Neural cell (in vitro differentiated cells): ENCODE measurements around the gene PRKG1. TPM values are rescaled to one million over a fixed set of nuclear protein-coding genes. Genes with fewer than 3 reads are reported as not detected.

Experiments
- H2AFZ ChIP-seq: fragments of 200-600, 300-800 bp; sonication (generic), shearing (Covaris generic); 2 replicates; pipeline ENCODE4 v1.6.0; 2014; ENCODE audit warnings: low read depth, mild to moderate bottlenecking, antibody characterized with exemption, low read length, moderate library complexity
- H3F3A ChIP-seq: fragments of 200-600 bp; shearing (Covaris generic); 2 replicates; pipeline ENCODE4 v1.6.1; 2016; ENCODE audit warnings: mild to moderate bottlenecking, moderate library complexity, mixed read lengths, antibody characterized with exemption, low read length; ENCODE audit not compliant: insufficient read depth, poor library complexity, severe bottlenecking
- H3K27ac ChIP-seq: fragments of 200-600, 300-800 bp; sonication (generic), shearing (Covaris generic); 2 replicates; pipeline ENCODE4 v1.5.1; 2014; ENCODE audit warnings: mild to moderate bottlenecking, low read length, moderate library complexity
- H3K27me3 ChIP-seq: fragments of 300-800, 200-600 bp; sonication (generic), shearing (Covaris generic); 2 replicates; pipeline ENCODE4 v1.6.0; 2014; ENCODE audit warnings: mild to moderate bottlenecking, low read depth, low read length, moderate library complexity; ENCODE audit not compliant: insufficient read depth
- H3K36me3 ChIP-seq: fragments of 300-800, 200-600 bp; sonication (generic), shearing (Covaris generic); 2 replicates; pipeline ENCODE4 v1.5.1; 2014; ENCODE audit warnings: mild to moderate bottlenecking, antibody characterized with exemption, low read length, moderate library complexity; ENCODE audit not compliant: insufficient read depth
- H3K4me2 ChIP-seq: fragments of 300-800, 200-600 bp; sonication (generic), shearing (Covaris generic); 2 replicates; pipeline ENCODE4 v1.6.0; 2014; ENCODE audit warnings: mild to moderate bottlenecking, low read length
- H3K4me3 ChIP-seq: fragments of 300-800, 200-600 bp; sonication (generic), shearing (Covaris generic); 2 replicates; pipeline ENCODE4 v1.5.1; 2014; ENCODE audit warnings: mild to moderate bottlenecking, low read length, moderate library complexity
- H3K79me2 ChIP-seq: fragments of 200-600 bp; shearing (Covaris generic); replicated peaks from 2 replicates; pipeline ENCODE4 v1.6.0; 2014; ENCODE audit warnings: mild to moderate bottlenecking, low read length, moderate library complexity; ENCODE audit not compliant: insufficient read depth
- H3K9ac ChIP-seq: fragments of 300-800, 200-600 bp; sonication (generic), shearing (Covaris generic); 2 replicates; pipeline ENCODE4 v1.6.1; 2016; ENCODE audit warnings: mild to moderate bottlenecking, low read length, mixed read lengths
- H3K9me2 ChIP-seq: fragments of 200-600 bp; shearing (Covaris generic); 2 replicates; pipeline ENCODE4 v1.6.1; 2016; ENCODE audit warnings: mild to moderate bottlenecking, low read length, mixed read lengths; ENCODE audit not compliant: insufficient read depth
- H3K9me3 ChIP-seq: fragments of 200-600, 300-800 bp; sonication (generic), shearing (Covaris generic); 2 replicates; pipeline ENCODE4 v1.6.1; 2016; ENCODE audit warnings: mild to moderate bottlenecking, mixed run types, low read length, moderate library complexity, mixed read lengths
- H4K20me1 ChIP-seq: fragments of 200-600 bp; shearing (Covaris generic); 2 replicates; pipeline ENCODE4 v1.6.1; 2016; ENCODE audit warnings: mild to moderate bottlenecking, mixed run types; ENCODE audit not compliant: insufficient read depth
- EP300 ChIP-seq: fragments of 450-650 bp; conservative IDR thresholded peaks from 2 replicates; pipeline ENCODE4 v1.6.1; 2014; ENCODE audit warnings: antibody characterized with exemption, mild to moderate bottlenecking, moderate library complexity; ENCODE audit not compliant: poor library complexity, severe bottlenecking
- EZH2 ChIP-seq: fragments of 200-600, 300-800 bp; shearing (Covaris generic), sonication (generic); IDR thresholded peaks from 2 replicates; pipeline ENCODE4 v1.6.1; 2014; ENCODE audit warnings: antibody characterized with exemption, low read length, borderline replicate concordance, mild to moderate bottlenecking; ENCODE audit not compliant: insufficient read depth, poor library complexity, severe bottlenecking
- MXI1 ChIP-seq: fragments of 450-650 bp; conservative IDR thresholded peaks from 2 replicates; pipeline ENCODE4 v1.6.1; 2014; ENCODE audit warnings: antibody characterized with exemption, mild to moderate bottlenecking; ENCODE audit not compliant: poor library complexity, severe bottlenecking
- POLR2AphosphoS5 ChIP-seq: IDR thresholded peaks from 2 replicates; pipeline ENCODE4 v1.6.1; 2012
- RAD21 ChIP-seq: fragments of 450-650 bp; conservative IDR thresholded peaks from 2 replicates; pipeline ENCODE4 v1.6.1; 2014; ENCODE audit warnings: antibody characterized with exemption, mild to moderate bottlenecking, moderate library complexity
- SMC3 ChIP-seq: fragments of 450-650 bp; conservative IDR thresholded peaks from 2 replicates; pipeline ENCODE4 v1.6.1; 2014; ENCODE audit warnings: antibody characterized with exemption, mild to moderate bottlenecking, moderate library complexity; ENCODE audit not compliant: poor library complexity
- TAF1 ChIP-seq: IDR thresholded peaks from 2 replicates; pipeline ENCODE4 v1.6.1; 2012; ENCODE audit warnings: low read depth
- polyA plus RNA-seq: library from polyadenylated mRNA; depleted of rRNA; stranded (reverse); fragments of >200 nt; gene quantifications from 2 replicates; pipeline ENCODE4 v1.2.3, GENCODE V29; 2014
- TF ChIP-seq, protein P1 (sequence below): IDR thresholded peaks from 2 replicates; pipeline ENCODE4 v1.6.1; 2012; ENCODE audit warnings: borderline replicate concordance
- TF ChIP-seq, protein P2 (sequence below): fragments of 450-650 bp; IDR thresholded peaks from 2 replicates; pipeline ENCODE4 v1.5.1; 2014; ENCODE audit warnings: antibody characterized with exemption, mild to moderate bottlenecking, moderate library complexity; ENCODE audit not compliant: poor library complexity, severe bottlenecking

PRKG1 gene
- polyA plus RNA-seq, 1 donor from 2014 or later, result 2.2 TPM

DNA sequence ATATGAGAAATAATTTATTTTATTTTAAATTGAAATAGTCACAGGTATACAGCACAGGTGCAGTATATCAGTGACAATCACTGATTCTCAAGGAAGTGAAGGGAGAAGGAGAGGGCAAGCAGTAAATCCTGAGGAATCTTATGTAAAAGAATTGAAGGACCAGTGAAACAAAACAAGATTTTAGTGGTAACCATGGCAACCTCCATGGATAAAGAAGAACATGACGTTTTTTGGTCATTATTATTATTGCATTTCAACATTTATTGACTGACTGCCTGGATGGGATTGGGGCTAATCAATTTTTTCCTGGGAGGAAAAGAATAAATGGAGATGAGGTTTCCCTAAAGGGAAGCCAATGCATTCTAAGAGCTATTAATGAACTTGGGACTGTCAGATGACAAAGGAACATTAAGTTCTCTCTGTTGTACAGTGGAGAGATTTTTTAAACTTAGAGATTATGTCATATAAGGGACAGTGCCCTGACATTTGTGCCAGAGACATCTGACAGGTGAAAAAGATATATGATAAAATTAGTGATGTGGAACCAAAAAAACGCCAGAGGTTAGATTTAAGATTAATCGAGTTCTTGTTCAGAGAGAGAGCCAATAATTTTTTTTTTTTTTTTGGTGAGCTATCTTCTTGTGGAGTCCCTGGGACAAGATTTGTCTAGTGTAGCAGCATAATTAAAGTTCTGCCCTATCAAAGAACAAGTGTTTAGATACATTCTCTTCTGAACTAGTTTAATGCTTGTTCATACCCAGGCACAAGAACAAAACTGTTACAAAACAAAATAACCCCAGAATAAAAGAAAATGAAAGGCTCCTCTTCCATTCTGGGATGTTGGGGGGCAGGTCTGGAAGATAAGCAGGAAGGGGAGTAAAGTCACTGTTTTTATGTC is 345.2 kb downstream of the PRKG1 start:
- TF ChIP-seq RAD21, result no peak
- TF ChIP-seq TAF1, result no peak
- no peak for TF ChIP-seq POLR2AphosphoS5
- Histone ChIP-seq H3K36me3 (no peaks in the 10 kb centered on the region), H2AFZ (no peak overlapping the region), H3K79me2 (no peaks in the 10 kb centered on the region), H3K4me3 (no peak overlapping the region), H4K20me1 (no peaks in the 10 kb centered on the region), H3K4me2 (no peak overlapping the region), H3K9ac (no peak overlapping the region), H3K9me3 (no peaks in the 10 kb centered on the region), H3F3A (no peaks in the 10 kb centered on the region), H3K27ac (no peak overlapping the region), H3K27me3 (no peaks in the 10 kb centered on the region), H3K9me2 (no peaks in the 10 kb centered on the region)

DNA sequence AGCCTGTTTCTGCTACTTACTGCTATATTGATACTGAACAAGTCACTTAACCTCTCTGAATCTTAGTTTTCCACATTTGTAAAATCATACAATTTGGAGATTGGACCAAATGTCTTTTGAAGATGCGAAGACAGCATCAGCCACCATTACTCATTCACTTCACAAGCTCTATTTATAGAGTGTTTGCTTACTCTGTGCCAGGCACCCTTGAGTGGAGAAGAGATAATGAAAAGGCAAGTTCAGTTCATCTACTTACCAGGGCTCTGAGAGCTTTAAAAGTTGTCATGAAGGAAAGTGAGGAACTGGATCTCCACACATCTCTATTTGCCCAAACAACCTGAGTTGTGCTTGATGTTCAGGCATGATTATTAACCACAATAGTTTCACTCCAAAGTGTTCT is 347.6 kb downstream of the PRKG1 start:
- Histone ChIP-seq H3F3A (no peaks in the 10 kb centered on the region), H3K27ac (no peak overlapping the region), H3K79me2 (no peaks in the 10 kb centered on the region), H2AFZ (no peak overlapping the region), H3K9me3 (no peaks in the 10 kb centered on the region), H3K36me3 (no peaks in the 10 kb centered on the region), H3K4me2 (no peak overlapping the region), H4K20me1 (no peaks in the 10 kb centered on the region), H3K9me2 (no peaks in the 10 kb centered on the region), H3K4me3 (no peak overlapping the region), H3K9ac (no peak overlapping the region), H3K27me3 (no peaks in the 10 kb centered on the region)
- TF ChIP-seq, protein P1, sequence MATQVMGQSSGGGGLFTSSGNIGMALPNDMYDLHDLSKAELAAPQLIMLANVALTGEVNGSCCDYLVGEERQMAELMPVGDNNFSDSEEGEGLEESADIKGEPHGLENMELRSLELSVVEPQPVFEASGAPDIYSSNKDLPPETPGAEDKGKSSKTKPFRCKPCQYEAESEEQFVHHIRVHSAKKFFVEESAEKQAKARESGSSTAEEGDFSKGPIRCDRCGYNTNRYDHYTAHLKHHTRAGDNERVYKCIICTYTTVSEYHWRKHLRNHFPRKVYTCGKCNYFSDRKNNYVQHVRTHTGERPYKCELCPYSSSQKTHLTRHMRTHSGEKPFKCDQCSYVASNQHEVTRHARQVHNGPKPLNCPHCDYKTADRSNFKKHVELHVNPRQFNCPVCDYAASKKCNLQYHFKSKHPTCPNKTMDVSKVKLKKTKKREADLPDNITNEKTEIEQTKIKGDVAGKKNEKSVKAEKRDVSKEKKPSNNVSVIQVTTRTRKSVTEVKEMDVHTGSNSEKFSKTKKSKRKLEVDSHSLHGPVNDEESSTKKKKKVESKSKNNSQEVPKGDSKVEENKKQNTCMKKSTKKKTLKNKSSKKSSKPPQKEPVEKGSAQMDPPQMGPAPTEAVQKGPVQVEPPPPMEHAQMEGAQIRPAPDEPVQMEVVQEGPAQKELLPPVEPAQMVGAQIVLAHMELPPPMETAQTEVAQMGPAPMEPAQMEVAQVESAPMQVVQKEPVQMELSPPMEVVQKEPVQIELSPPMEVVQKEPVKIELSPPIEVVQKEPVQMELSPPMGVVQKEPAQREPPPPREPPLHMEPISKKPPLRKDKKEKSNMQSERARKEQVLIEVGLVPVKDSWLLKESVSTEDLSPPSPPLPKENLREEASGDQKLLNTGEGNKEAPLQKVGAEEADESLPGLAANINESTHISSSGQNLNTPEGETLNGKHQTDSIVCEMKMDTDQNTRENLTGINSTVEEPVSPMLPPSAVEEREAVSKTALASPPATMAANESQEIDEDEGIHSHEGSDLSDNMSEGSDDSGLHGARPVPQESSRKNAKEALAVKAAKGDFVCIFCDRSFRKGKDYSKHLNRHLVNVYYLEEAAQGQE, result no peak
- TF ChIP-seq EP300 (no peak), SMC3 (no peak), RAD21 (no peak), EZH2 (no peak), TAF1 (no peak), POLR2AphosphoS5 (no peak), MXI1 (no peak)
- TF ChIP-seq, protein P2, sequence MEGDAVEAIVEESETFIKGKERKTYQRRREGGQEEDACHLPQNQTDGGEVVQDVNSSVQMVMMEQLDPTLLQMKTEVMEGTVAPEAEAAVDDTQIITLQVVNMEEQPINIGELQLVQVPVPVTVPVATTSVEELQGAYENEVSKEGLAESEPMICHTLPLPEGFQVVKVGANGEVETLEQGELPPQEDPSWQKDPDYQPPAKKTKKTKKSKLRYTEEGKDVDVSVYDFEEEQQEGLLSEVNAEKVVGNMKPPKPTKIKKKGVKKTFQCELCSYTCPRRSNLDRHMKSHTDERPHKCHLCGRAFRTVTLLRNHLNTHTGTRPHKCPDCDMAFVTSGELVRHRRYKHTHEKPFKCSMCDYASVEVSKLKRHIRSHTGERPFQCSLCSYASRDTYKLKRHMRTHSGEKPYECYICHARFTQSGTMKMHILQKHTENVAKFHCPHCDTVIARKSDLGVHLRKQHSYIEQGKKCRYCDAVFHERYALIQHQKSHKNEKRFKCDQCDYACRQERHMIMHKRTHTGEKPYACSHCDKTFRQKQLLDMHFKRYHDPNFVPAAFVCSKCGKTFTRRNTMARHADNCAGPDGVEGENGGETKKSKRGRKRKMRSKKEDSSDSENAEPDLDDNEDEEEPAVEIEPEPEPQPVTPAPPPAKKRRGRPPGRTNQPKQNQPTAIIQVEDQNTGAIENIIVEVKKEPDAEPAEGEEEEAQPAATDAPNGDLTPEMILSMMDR, result no peak
